Esophagus squamous epithelium (tissue), 5 donors: ENCODE measurements around the gene KCTD13. TPM values are rescaled to one million over a fixed set of nuclear protein-coding genes. Genes with fewer than 3 reads are reported as not detected.

Experiments used
- DNase-seq: peaks from one replicate; lab custom pipeline; 2025; lab: John Stamatoyannopoulos, UW
- H3K27ac ChIP-seq, 4 donors: fragments of 200-600 bp; sonication (generic); one replicate each; pipeline ENCODE4 v1.5.1; 2016 to 2019; ENCODE audit warnings: mild to moderate bottlenecking in 1 of 4
- H3K27me3 ChIP-seq, 4 donors: fragments of 200-600 bp; sonication (generic); 1 replicate in 3 of 4; 2 replicates in 1 of 4; pipeline versions ENCODE4 v1.5.1 to v1.6.0; 2017 to 2021; ENCODE audit warnings: antibody characterized with exemption in 1 of 4
- H3K36me3 ChIP-seq, 3 donors: fragments of 200-600 bp; sonication (generic); one replicate each; pipeline ENCODE4 v1.5.1; 2016 to 2019
- H3K4me1 ChIP-seq, 3 donors: fragments of 200-600 bp; sonication (generic); one replicate each; pipeline ENCODE4 v1.5.1; 2017 to 2019
- H3K4me3 ChIP-seq, 4 donors: fragments of 200-600 bp; sonication (generic); 1 replicate in 3 of 4; 2 replicates in 1 of 4; pipeline ENCODE4 v1.5.1; 2016 to 2019; ENCODE audit warnings: mild to moderate bottlenecking in 2 of 4, moderate library complexity in 1 of 4
- H3K9me3 ChIP-seq, 3 donors: fragments of 200-600 bp; sonication (generic); one replicate each; pipeline ENCODE4 v1.5.1; 2016 to 2019
- CTCF ChIP-seq, 6 experiments: fragments of 450-650 bp in 4 of 6; fragments of 200-600 bp in 2 of 6; sonication (generic) in 2 of 6; IDR thresholded peaks; one replicate each; pipeline ENCODE4 v1.5.1; 2016 to 2019; ENCODE audit warnings: antibody characterized with exemption in 6 of 6, mild to moderate bottlenecking in 4 of 6, moderate library complexity in 4 of 6
- POLR2A ChIP-seq, 4 donors: fragments of 450-650 bp; IDR thresholded peaks; one replicate each; pipeline ENCODE4 v1.6.1; 2017; ENCODE audit warnings: antibody characterized with exemption in 4 of 4, mild to moderate bottlenecking in 4 of 4, moderate library complexity in 3 of 4
- WGBS, 2 donors: methylation state at CpG; one replicate each; pipeline ENCODE4 v1.1.5; 2018; 5-methylcytosine and 5-hydroxymethylcytosine counted together
- intact Hi-C: fragments of 100-400 bp; cut with DNase I; formaldehyde crosslinking; loops from one replicate; pipeline ENCODE4 v1.15.0; 2022
- total RNA-seq, 4 donors: library from RNA; depleted of rRNA; stranded (reverse); fragments of >200 nt; gene quantifications; one replicate each; pipeline ENCODE4 v1.1.0, GENCODE V29; 2016
- donor health status: DM: yes; HTN: yes; CAD: no.

The KCTD13 gene
- total RNA-seq, 4 donors from 2014 or later, result 8.4 to 17.2 (median 13.9) TPM

- intact Hi-C loops, result no loop called here
- 100% methylated on average over 1 of the region's 1 CpG for WGBS, 2 donors
- TF ChIP-seq CTCF (IDR thresholded peaks at IDR 0.05), result no peak
- no peak for TF ChIP-seq POLR2A (IDR thresholded peaks at IDR 0.05)
- DNase-seq, result no peak
- Histone ChIP-seq H3K9me3 (no peaks in the 10 kb centered on the region), H3K36me3 (peaks cover 0 to 83% (median 8%) of the 10 kb centered on the region in 3 donors), H3K27ac (no peak overlapping the region), H3K4me3 (no peak overlapping the region), H3K27me3 (no peaks in the 10 kb centered on the region), H3K4me1 (no peaks in the 10 kb centered on the region)
Measured at GRCh38 chr16:29916979-29917378, 9.0 kb downstream of the KCTD13 start.

GRCh38 chr16:29915590-29916247 lies 10.3 kb downstream of the KCTD13 start:
- no peak for DNase-seq

GRCh38 chr16:29913514-29913913 lies 12.5 kb downstream of the KCTD13 start:
- intact Hi-C loops, result no loop called here
- H3K4me1 ChIP-seq, result no peaks in the 10 kb centered on the region
- DNase-seq, result no peak
- no peaks in the 10 kb centered on the region for H3K9me3 ChIP-seq
- H3K36me3 ChIP-seq, result peaks cover 0 to 52% (median 0%) of the 10 kb centered on the region in 3 donors
- no peak overlapping the region for H3K27ac ChIP-seq
- WGBS, 2 donors, result 99 to 100% methylated on average over 6 to 8 of the region's 8 CpGs
- H3K4me3 ChIP-seq, result no peak overlapping the region
- no peaks in the 10 kb centered on the region for H3K27me3 ChIP-seq
- no peak for TF ChIP-seq POLR2A (IDR thresholded peaks at IDR 0.05)
- no peak for TF ChIP-seq CTCF (IDR thresholded peaks at IDR 0.05)

More at GRCh38 chr16:29915590-29916247, 10.3 kb downstream of the KCTD13 start:
- Histone ChIP-seq H3K36me3 (peaks cover 0 to 74% (median 8%) of the 10 kb centered on the region in 3 donors), H3K9me3 (no peaks in the 10 kb centered on the region), H3K4me1 (no peaks in the 10 kb centered on the region), H3K4me3 (no peak overlapping the region), H3K27me3 (no peaks in the 10 kb centered on the region), H3K27ac (no peak overlapping the region)
- WGBS, 2 donors, result 63 to 72% methylated on average over 6 of the region's 6 CpGs
- intact Hi-C loops, result no loop called here
- TF ChIP-seq CTCF (IDR thresholded peaks at IDR 0.05) (no peak), POLR2A (IDR thresholded peaks at IDR 0.05) (no peak)

DNA sequence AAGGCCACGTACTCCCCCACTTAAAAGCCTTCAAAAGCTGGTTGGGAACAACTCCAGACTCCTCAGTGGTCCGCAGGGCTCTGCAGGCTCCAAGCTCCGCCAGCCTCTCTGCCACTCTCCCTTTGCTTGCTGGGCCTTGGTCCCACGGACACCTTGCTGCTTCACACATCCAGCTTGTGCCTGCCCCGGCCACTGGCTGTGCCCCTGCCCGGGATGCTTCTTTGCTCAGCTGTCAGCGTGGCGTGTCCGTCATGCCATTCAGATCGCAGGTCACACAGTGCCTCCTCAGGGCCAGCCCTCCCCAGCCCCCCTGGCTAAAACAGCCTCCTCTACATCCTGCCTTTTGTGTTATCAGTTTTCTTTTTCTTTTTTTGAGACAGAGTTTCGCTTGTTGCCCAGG lies 13.9 kb downstream of the KCTD13 start:
- 73 to 94% methylated on average over 11 of the region's 11 CpGs for WGBS, 2 donors
- Histone ChIP-seq H3K4me1 (no peaks in the 10 kb centered on the region), H3K4me3 (no peak overlapping the region), H3K27ac (no peak overlapping the region), H3K27me3 (no peaks in the 10 kb centered on the region), H3K9me3 (no peaks in the 10 kb centered on the region), H3K36me3 (peaks cover 0 to 38% (median 0%) of the 10 kb centered on the region in 3 donors)
- TF ChIP-seq POLR2A (IDR thresholded peaks at IDR 0.05) (no peak), CTCF (IDR thresholded peaks at IDR 0.05) (no peak)
- intact Hi-C loops, result no loop called here
- no peak for DNase-seq

DNA sequence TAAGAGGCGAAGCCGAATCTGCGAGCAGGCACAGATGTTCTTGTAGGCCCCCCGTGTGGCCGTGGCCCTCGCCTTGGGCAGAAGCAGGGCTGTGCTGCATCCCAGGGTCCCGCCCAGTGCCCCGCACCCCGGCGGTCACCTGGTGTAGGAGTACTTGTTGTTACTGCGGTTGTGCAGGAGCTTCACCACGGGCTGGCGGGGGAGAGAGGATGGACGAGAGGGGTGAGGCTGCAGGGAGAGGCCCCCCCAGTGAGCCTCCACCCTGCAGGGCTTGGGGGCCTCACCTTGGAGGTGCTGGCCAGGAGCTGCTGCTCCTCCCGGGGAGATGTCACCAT lies 14.4 kb downstream of the KCTD13 start:
- H3K9me3 ChIP-seq, result no peaks in the 10 kb centered on the region
- intact Hi-C loops, result no loop called here
- no peaks in the 10 kb centered on the region for H3K27me3 ChIP-seq
- WGBS, 2 donors, result 64 to 68% methylated on average over 3 to 4 of the region's 15 CpGs
- no peak overlapping the region for H3K4me3 ChIP-seq
- H3K27ac ChIP-seq, result no peak overlapping the region
- no peaks in the 10 kb centered on the region for H3K4me1 ChIP-seq
- TF ChIP-seq POLR2A (IDR thresholded peaks at IDR 0.05) (no peak), CTCF (IDR thresholded peaks at IDR 0.05) (no peak)
- no peak for DNase-seq
- H3K36me3 ChIP-seq, result peaks cover 0 to 34% (median 0%) of the 10 kb centered on the region in 3 donors
